GM19025 (cell line): ENCODE data around the gene DNAAF5.
"Not testable (repeated sequence)": the region's sequence is repeated elsewhere in the genome, so short reads cannot be mapped to it uniquely, and the experiment has no call there.

ENCODE experiments used
- ATAC-seq: cut with Tn5 transposase; IDR thresholded peaks from one replicate; pipeline ENCODE4 v1.9.1; 2021; ENCODE audit warnings: mild to moderate bottlenecking, low read depth, moderate library complexity; ENCODE audit not compliant: unreplicated experiment

Gene DNAAF5

GRCh38 chr7:745431-746154 is 19.1 kb downstream of the DNAAF5 start:
- ATAC-seq: no peak

- no peak for ATAC-seq
Measured at GRCh38 chr7:746155-747061, 19.9 kb downstream of the DNAAF5 start.

- ATAC-seq: no peak
Measured at GRCh38 chr7:747186-747585, 20.7 kb downstream of the DNAAF5 start.

GRCh38 chr7:748446-748845 is 21.9 kb downstream of the DNAAF5 start:
- ATAC-seq: no peak

- no peak for ATAC-seq
Measured at GRCh38 chr7:749140-749551, 22.6 kb downstream of the DNAAF5 start.

GRCh38 chr7:750111-750905 is 23.8 kb downstream of the DNAAF5 start:
- ATAC-seq: no peak

GRCh38 chr7:751826-752225 is 25.3 kb downstream of the DNAAF5 start:
- ATAC-seq: no peak

GRCh38 chr7:752256-752655 is 25.8 kb downstream of the DNAAF5 start:
- not testable (repeated sequence) for ATAC-seq

GRCh38 chr7:753190-753589 is 26.7 kb downstream of the DNAAF5 start:
- no peak for ATAC-seq

GRCh38 chr7:754531-755412 is 28.3 kb downstream of the DNAAF5 start:
- ATAC-seq: no peak

GRCh38 chr7:755413-755805 is 28.9 kb downstream of the DNAAF5 start:
- no peak for ATAC-seq

- no peak for ATAC-seq
Measured at GRCh38 chr7:756231-756927, 29.9 kb downstream of the DNAAF5 start.

GRCh38 chr7:756928-757560 is 30.5 kb downstream of the DNAAF5 start:
- no peak for ATAC-seq

GRCh38 chr7:757741-758163 is 31.3 kb downstream of the DNAAF5 start:
- no peak for ATAC-seq

GRCh38 chr7:759569-759968 is 33.1 kb downstream of the DNAAF5 start:
- ATAC-seq: no peak

- no peak for ATAC-seq
Measured at GRCh38 chr7:760006-760405, 33.5 kb downstream of the DNAAF5 start.

- ATAC-seq: no peak
Measured at GRCh38 chr7:761101-761500, 34.6 kb downstream of the DNAAF5 start.

GRCh38 chr7:761631-762030 is 35.1 kb downstream of the DNAAF5 start:
- no peak for ATAC-seq

GRCh38 chr7:762885-763284 is 36.4 kb downstream of the DNAAF5 start:
- ATAC-seq: no peak
